PC-9 (cell line): Measurements from ENCODE around the gene KCNK6. TPM values are rescaled to one million over a fixed set of nuclear protein-coding genes. Genes with fewer than 3 reads are reported as not detected.

Source experiments
- BruUV-seq: library from RNA; stranded (reverse); fragments of 400-500 nt; replicated peaks from 2 replicates; lab custom pipeline; 2021; lab: Mats Ljungman, UMichigan
- CTCF ChIA-PET: fragments of 300-600 bp; sonication (Branson Sonifier 250); formaldehyde crosslinking; loops from one replicate; lab custom pipeline; 2022; ENCODE audit warnings: antibody characterized with exemption; lab: Charles Lee
- POLR2A ChIA-PET: fragments of 300-600 bp; sonication (Branson Sonifier 250); formaldehyde crosslinking; loops from one replicate; lab custom pipeline; 2022; ENCODE audit warnings: antibody characterized with exemption; ENCODE audit not compliant: unreplicated experiment; lab: Charles Lee
- DNase-seq, 2 experiments: peaks; one replicate each; pipeline versions ENCODE4 v3.0.0 to v3.0.0-alpha.2; 2015 to 2022; ENCODE audit warnings: mixed read lengths in 1 of 2
- H2AFZ ChIP-seq: fragments of 200-600 bp; sonication (generic); 2 replicates; pipeline ENCODE4 v1.8.1; 2017; ENCODE audit warnings: antibody characterized with exemption
- H3F3A ChIP-seq: fragments of 200-600 bp; sonication (generic); 2 replicates; pipeline ENCODE4 v1.8.1; 2017; ENCODE audit warnings: antibody characterized with exemption, mild to moderate bottlenecking, low read depth; ENCODE audit not compliant: insufficient read depth
- H3K27ac ChIP-seq: fragments of 200-600 bp; sonication (generic); 2 replicates; pipeline ENCODE4 v1.6.1; 2016; ENCODE audit warnings: mixed run types
- H3K27me3 ChIP-seq: fragments of 200-600 bp; sonication (generic); 2 replicates; pipeline ENCODE4 v1.6.1; 2016; ENCODE audit warnings: low read depth, mixed run types; ENCODE audit not compliant: insufficient read depth
- H3K36me3 ChIP-seq: fragments of 200-600 bp; sonication (generic); 2 replicates; pipeline ENCODE4 v1.6.1; 2016; ENCODE audit warnings: low read depth, mixed run types
- H3K4me1 ChIP-seq: fragments of 200-600 bp; sonication (generic); replicated peaks from 2 replicates; pipeline ENCODE4 v1.6.1; 2016; ENCODE audit warnings: mixed run types; ENCODE audit not compliant: insufficient read depth
- H3K4me2 ChIP-seq: fragments of 200-600 bp; sonication (generic); 2 replicates; pipeline ENCODE4 v1.6.1; 2017; ENCODE audit warnings: mixed run types
- H3K4me3 ChIP-seq: fragments of 200-600 bp; sonication (generic); 2 replicates; pipeline ENCODE4 v1.6.1; 2016; ENCODE audit warnings: mixed run types
- H3K79me2 ChIP-seq: fragments of 200-600 bp; sonication (generic); 2 replicates; pipeline ENCODE4 v1.6.1; 2017; ENCODE audit warnings: low read depth, mixed run types
- H3K9me2 ChIP-seq: fragments of 200-600 bp; sonication (generic); 2 replicates; pipeline ENCODE4 v1.8.1; 2017; ENCODE audit warnings: mild to moderate bottlenecking; ENCODE audit not compliant: insufficient read depth
- H3K9me3 ChIP-seq: fragments of 200-600 bp; sonication (generic); 2 replicates; pipeline ENCODE4 v1.8.1; 2016; ENCODE audit warnings: low read depth; ENCODE audit not compliant: insufficient read depth
- H4K20me1 ChIP-seq: fragments of 200-600 bp; sonication (generic); 2 replicates; pipeline ENCODE4 v1.8.1; 2017; ENCODE audit not compliant: insufficient read depth
- EZH2 ChIP-seq: fragments of 200-600 bp; sonication (generic); IDR thresholded peaks from 2 replicates; pipeline ENCODE4 v1.8.0; 2017; ENCODE audit warnings: antibody characterized with exemption, low read depth
- intact Hi-C: fragments of 100-400 bp; cut with micrococcal nuclease; formaldehyde crosslinking; loops from one replicate; pipeline ENCODE4 v1.10.0; 2022; ENCODE audit not compliant: unreplicated experiment
- total RNA-seq: library from RNA; stranded (reverse); gene quantifications from 2 replicates; pipeline ENCODE4 v1.2.3, GENCODE V29; 2021
- TF ChIP-seq, protein P1 (sequence below): fragments of 200-600 bp; sonication (generic); conservative IDR thresholded peaks from 2 replicates; pipeline ENCODE4 v1.6.1; 2017; ENCODE audit warnings: mixed run types, antibody characterized with exemption, mild to moderate bottlenecking, moderate library complexity

KCNK6 gene
- total RNA-seq, 1 experiment from 2014 or later: 6.1 TPM

DNA sequence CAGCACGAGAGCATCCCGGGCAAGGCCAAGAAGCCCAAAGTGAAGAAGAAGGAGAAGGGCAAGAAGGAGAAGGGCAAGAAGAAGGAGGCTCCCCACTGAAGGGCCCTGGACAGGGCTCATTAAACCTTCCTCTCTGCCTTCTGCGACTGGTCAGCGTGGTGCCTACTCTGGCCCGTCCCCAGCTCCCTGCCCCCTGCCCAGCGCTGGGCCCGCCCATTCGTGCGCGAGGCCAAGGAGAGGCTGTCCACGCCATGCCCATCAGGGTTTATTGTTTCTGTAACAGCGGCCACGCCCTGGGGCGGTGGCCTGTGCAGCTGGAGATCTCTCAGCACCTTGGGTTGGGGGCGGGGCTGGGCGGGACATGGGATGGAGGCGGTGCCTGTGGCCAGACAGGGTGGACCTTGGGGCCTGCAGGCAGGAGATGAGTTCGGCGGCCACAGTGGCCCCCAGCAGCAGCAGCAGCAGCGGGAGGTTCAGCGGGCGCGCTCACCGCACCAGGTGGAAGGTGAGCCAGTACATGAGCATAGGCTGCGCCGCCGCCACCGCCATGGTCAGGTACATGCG, 14.7 kb upstream of the KCNK6 start:
- no peak overlapping the region for H2AFZ ChIP-seq
- H3K9me3 ChIP-seq: no peaks in the 10 kb centered on the region
- POLR2A ChIA-PET: interaction anchor here (0.6 to 1.1 kb wide), 8 partner anchors 14 to 533 kb away, joined by 3 to 12 read pairs (median 5); partner anchors contain the start of genes PSMD8 and SPINT2
- H3K79me2 ChIP-seq: peaks cover 41% of the 10 kb centered on the region
- CTCF ChIA-PET: interaction anchor here (0.6 kb wide), 1 partner anchor 8 kb away, joined by 5 read pairs; no protein-coding TSS in a partner anchor
- peaks cover 33% of the 10 kb centered on the region for H3K4me1 ChIP-seq
- TF ChIP-seq, protein P1, sequence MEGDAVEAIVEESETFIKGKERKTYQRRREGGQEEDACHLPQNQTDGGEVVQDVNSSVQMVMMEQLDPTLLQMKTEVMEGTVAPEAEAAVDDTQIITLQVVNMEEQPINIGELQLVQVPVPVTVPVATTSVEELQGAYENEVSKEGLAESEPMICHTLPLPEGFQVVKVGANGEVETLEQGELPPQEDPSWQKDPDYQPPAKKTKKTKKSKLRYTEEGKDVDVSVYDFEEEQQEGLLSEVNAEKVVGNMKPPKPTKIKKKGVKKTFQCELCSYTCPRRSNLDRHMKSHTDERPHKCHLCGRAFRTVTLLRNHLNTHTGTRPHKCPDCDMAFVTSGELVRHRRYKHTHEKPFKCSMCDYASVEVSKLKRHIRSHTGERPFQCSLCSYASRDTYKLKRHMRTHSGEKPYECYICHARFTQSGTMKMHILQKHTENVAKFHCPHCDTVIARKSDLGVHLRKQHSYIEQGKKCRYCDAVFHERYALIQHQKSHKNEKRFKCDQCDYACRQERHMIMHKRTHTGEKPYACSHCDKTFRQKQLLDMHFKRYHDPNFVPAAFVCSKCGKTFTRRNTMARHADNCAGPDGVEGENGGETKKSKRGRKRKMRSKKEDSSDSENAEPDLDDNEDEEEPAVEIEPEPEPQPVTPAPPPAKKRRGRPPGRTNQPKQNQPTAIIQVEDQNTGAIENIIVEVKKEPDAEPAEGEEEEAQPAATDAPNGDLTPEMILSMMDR: no peak
- H3K36me3 ChIP-seq: peaks cover 3% of the 10 kb centered on the region; the same call in 1 of the 2 replicates
- H3F3A ChIP-seq: peaks cover 39% of the 10 kb centered on the region
- peak; percentile 95 to 98 for DNase-seq
- intact Hi-C loops: loop anchor here (1.0 to 2.0 kb wide), 5 partner anchors 10 to 60 kb away; partner anchors contain the start of genes CATSPERG, SPINT2 and YIF1B
- peak overlapping the region; percentile 95 for H3K4me2 ChIP-seq
- no peaks in the 10 kb centered on the region for H3K9me2 ChIP-seq
- peaks cover 3% of the 10 kb centered on the region; the same call in 1 of the 2 replicates for H4K20me1 ChIP-seq
- peak overlapping the region; percentile 94 for H3K27ac ChIP-seq
- no peaks in the 10 kb centered on the region for H3K27me3 ChIP-seq
- BruUV-seq: no TSS peak
- peak overlapping the region; percentile 72 for H3K4me3 ChIP-seq

DNA sequence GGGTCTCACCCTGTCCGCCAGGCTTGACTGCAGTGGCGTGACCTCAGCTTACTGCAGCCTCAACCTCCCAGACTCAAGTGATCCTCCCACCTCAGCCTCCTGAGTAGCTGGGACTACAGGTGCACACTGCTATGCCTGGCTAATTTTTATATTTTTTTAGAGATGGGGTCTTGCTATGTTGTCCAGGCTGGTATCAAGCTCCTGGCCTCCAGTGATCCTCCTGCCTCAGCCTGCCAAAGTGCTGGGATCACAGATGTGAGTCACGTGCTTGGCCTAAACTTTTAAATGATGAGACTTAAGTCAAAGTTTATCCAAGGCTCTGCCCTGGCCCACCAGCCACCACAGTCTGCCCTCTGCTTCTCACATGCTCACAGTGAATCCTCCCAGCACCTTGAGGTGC, 13.4 kb upstream of the KCNK6 start:
- Histone ChIP-seq H3K9me2 (no peaks in the 10 kb centered on the region), H3K4me2 (no peak overlapping the region), H3K4me1 (peaks cover 24% of the 10 kb centered on the region), H3K9me3 (no peaks in the 10 kb centered on the region), H3F3A (peaks cover 30% of the 10 kb centered on the region), H3K79me2 (peaks cover 41% of the 10 kb centered on the region), H3K4me3 (no peak overlapping the region), H3K27me3 (no peaks in the 10 kb centered on the region), H4K20me1 (peaks cover 3% of the 10 kb centered on the region; the same call in 1 of the 2 replicates), H3K36me3 (peaks cover 3% of the 10 kb centered on the region; the same call in 1 of the 2 replicates), H2AFZ (no peak overlapping the region), H3K27ac (no peak overlapping the region)
- ChIA-PET CTCF (no interaction called here), POLR2A (interaction anchor here (0.9 kb wide), 1 partner anchor 61 kb away, joined by 10 read pairs; no protein-coding TSS in a partner anchor)
- BruUV-seq: no TSS peak
- DNase-seq: no peak
- TF ChIP-seq, protein P1: no peak
- TF ChIP-seq EZH2: no peak
- intact Hi-C loops: no loop called here

DNA sequence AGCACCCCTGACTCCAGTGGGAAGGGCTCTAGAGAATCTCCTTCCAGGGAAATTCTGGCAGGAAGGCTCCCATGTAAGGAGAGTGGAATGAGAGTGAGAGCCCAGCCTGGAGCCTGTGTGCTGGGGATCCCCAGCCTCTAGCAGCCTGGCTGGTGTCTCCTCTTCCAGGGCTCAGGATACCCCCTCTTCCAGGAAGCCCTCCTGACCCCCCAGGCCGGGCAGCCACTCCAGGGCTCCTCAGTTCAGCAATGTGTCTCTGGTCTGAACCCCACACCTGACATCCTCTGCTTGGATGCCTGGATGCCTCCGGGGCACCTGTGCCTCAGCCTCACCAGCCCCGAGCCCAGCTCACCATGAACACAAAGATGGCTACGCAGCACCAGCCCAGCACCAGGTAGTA, 12.6 kb upstream of the KCNK6 start:
- CTCF ChIA-PET: no interaction called here
- H3K4me1 ChIP-seq: peaks cover 23% of the 10 kb centered on the region

More for the DNA sequence above, 12.6 kb upstream of the KCNK6 start:
- H4K20me1 ChIP-seq: peaks cover 3% of the 10 kb centered on the region; the same call in 1 of the 2 replicates
- H3K9me2 ChIP-seq: no peaks in the 10 kb centered on the region
- H3K4me3 ChIP-seq: no peak overlapping the region
- TF ChIP-seq, protein P1: no peak
- no peak for TF ChIP-seq EZH2
- DNase-seq: no peak
- H2AFZ ChIP-seq: no peak overlapping the region
- peaks cover 3% of the 10 kb centered on the region; the same call in 1 of the 2 replicates for H3K36me3 ChIP-seq
- peaks cover 36% of the 10 kb centered on the region for H3K79me2 ChIP-seq
- intact Hi-C loops: no loop called here
- H3K27me3 ChIP-seq: no peaks in the 10 kb centered on the region
- H3F3A ChIP-seq: peaks cover 27% of the 10 kb centered on the region
- no TSS peak for BruUV-seq
- H3K4me2 ChIP-seq: no peak overlapping the region
- POLR2A ChIA-PET: interaction anchor here (0.7 kb wide), 1 partner anchor 486 kb away, joined by 4 read pairs; no protein-coding TSS in a partner anchor
- no peak overlapping the region for H3K27ac ChIP-seq
- no peaks in the 10 kb centered on the region for H3K9me3 ChIP-seq
